Stimulated activated CD8-positive, alpha-beta memory T cell treated with anti-CD3 and anti-CD28 coated beads, Interleukin-12 subunit alpha, Interleukin-12 subunit beta, amount 100 ng/mL, for 24 hours (primary cell): ENCODE results near the gene FUT2.
A peak's percentile ranks its signal among the peaks of the same experiment; 100 is the strongest.
"Not testable (repeated sequence)": the region's sequence is repeated elsewhere in the genome, so short reads cannot be mapped to it uniquely, and the experiment has no call there.

ENCODE experiments used
- DNase-seq: peaks from one replicate; pipeline ENCODE4 v3.0.0-alpha.2; 2020; ENCODE audit errors: extremely low read depth

Gene FUT2

GRCh38 chr19:48702701-48703100 is 6.9 kb downstream of the FUT2 start:
- DNase-seq, result no peak

GRCh38 chr19:48703316-48703715 is 7.5 kb downstream of the FUT2 start:
- no peak for DNase-seq

GRCh38 chr19:48705431-48705830 is 9.7 kb downstream of the FUT2 start:
- DNase-seq, result no peak

GRCh38 chr19:48708471-48708870 is 12.7 kb downstream of the FUT2 start:
- DNase-seq, result no peak

GRCh38 chr19:48711106-48711662 is 15.4 kb downstream of the FUT2 start:
- no peak for DNase-seq

- no peak for DNase-seq
These were observed 17.5 kb downstream of the FUT2 start for GRCh38 chr19:48713041-48713863.

GRCh38 chr19:48713864-48714755 is 18.3 kb downstream of the FUT2 start:
- DNase-seq, result peak; percentile 89

- DNase-seq, result no peak
These were observed 19.2 kb downstream of the FUT2 start for GRCh38 chr19:48714759-48715675.

GRCh38 chr19:48715681-48716171 is 20.0 kb downstream of the FUT2 start:
- DNase-seq, result no peak

- DNase-seq, result no peak
These were observed 21.0 kb downstream of the FUT2 start for GRCh38 chr19:48716562-48717291.

- not testable (repeated sequence) for DNase-seq
These were observed 22.3 kb downstream of the FUT2 start for GRCh38 chr19:48718106-48718505.

GRCh38 chr19:48718711-48719231 is 23.0 kb downstream of the FUT2 start:
- DNase-seq, result no peak

- no peak for DNase-seq
These were observed 23.7 kb downstream of the FUT2 start, which contains the start of gene MAMSTR for GRCh38 chr19:48719263-48720171. Gene MAMSTR (minus strand): TSS chr19:48719725. CDS start chr19:48719031, 694 bp downstream.

- DNase-seq, result no peak
These were observed 24.5 kb downstream of the FUT2 start for GRCh38 chr19:48720251-48720612.

GRCh38 chr19:48720613-48721296 is 25.0 kb downstream of the FUT2 start:
- DNase-seq, result peak; percentile 85

GRCh38 chr19:48722196-48722708 is 26.5 kb downstream of the FUT2 start:
- no peak for DNase-seq

GRCh38 chr19:48724796-48725753 is 29.3 kb downstream of the FUT2 start:
- DNase-seq, result no peak
